HG03521 (cell line): ENCODE data around the gene RADIL.

Experiments
- ATAC-seq: cut with Tn5 transposase; IDR thresholded peaks from one replicate; pipeline ENCODE4 v1.9.1; 2021; ENCODE audit warnings: mild to moderate bottlenecking, moderate library complexity; ENCODE audit not compliant: unreplicated experiment

RADIL gene

GRCh38 chr7:4759211-4759610 lies 124.3 kb downstream of the RADIL start:
- ATAC-seq, result no peak

- no peak for ATAC-seq
Observed at GRCh38 chr7:4758791-4759190, 124.7 kb downstream of the RADIL start.

GRCh38 chr7:4758111-4758510 lies 125.4 kb downstream of the RADIL start:
- no peak for ATAC-seq

GRCh38 chr7:4755045-4755444 lies 128.5 kb downstream of the RADIL start:
- ATAC-seq, result no peak

GRCh38 chr7:4754433-4755010 lies 129.0 kb downstream of the RADIL start:
- no peak for ATAC-seq

- peak; percentile 81 for ATAC-seq
Observed at GRCh38 chr7:4753598-4754432, 129.7 kb downstream of the RADIL start.

- no peak for ATAC-seq
Observed at GRCh38 chr7:4751398-4751947, 132.0 kb downstream of the RADIL start.

GRCh38 chr7:4749798-4750197 lies 133.7 kb downstream of the RADIL start:
- no peak for ATAC-seq

- no peak for ATAC-seq
Observed at GRCh38 chr7:4749363-4749762, 134.2 kb downstream of the RADIL start.
